ENCODE data around the gene C19orf47. TPM values are rescaled to one million over a fixed set of nuclear protein-coding genes. Genes with fewer than 3 reads are reported as not detected.

The C19orf47 gene
- total RNA-seq, 2 experiments from 2014 or later, result 17.5 to 18.0 TPM

- intact Hi-C loops (cut with micrococcal nuclease), result loop anchor here (10.0 kb wide), 1 partner anchor 308 kb away; no protein-coding TSS in a partner anchor
- H3K4me3 Mint-ChIP-seq, result peak overlapping the region; percentile 98
- DNase-seq, result no peak
- H3K36me3 Mint-ChIP-seq (ENCODE audit: low read depth), result peaks cover 1% of the 10 kb centered on the region
- H3K27me3 Mint-ChIP-seq, result no peaks in the 10 kb centered on the region
- H3K27ac Mint-ChIP-seq, result peak overlapping the region; percentile 85
- ATAC-seq, result no peak
- no peaks in the 10 kb centered on the region for H3K9me3 Mint-ChIP-seq
- ChIA-PET CTCF (interaction anchor here (1.0 kb wide), 1 partner anchor 18 kb away, joined by 3 read pairs; no protein-coding TSS in a partner anchor), POLR2A (interaction anchor here (0.9 kb wide), 1 partner anchor 10 kb away, joined by 3 read pairs; no protein-coding TSS in a partner anchor)
- no peak for TF ChIP-seq CTCF (IDR thresholded peaks at IDR 0.05)
- H3K4me1 Mint-ChIP-seq (ENCODE audit: low read depth), result peaks cover 32% of the 10 kb centered on the region
These were observed 61.2 kb downstream of the C19orf47 start for GRCh38 chr19:40286971-40287421.

GRCh38 chr19:40286235-40286970, 61.8 kb downstream of the C19orf47 start:
- ChIA-PET POLR2A (interaction anchor here (0.6 kb wide), 1 partner anchor 22 kb away, joined by 3 read pairs; no protein-coding TSS in a partner anchor), CTCF (interaction anchor here (1.0 kb wide), 1 partner anchor 19 kb away, joined by 3 read pairs; no protein-coding TSS in a partner anchor)
- Mint-ChIP-seq H3K36me3 (ENCODE audit: low read depth) (peaks cover 1% of the 10 kb centered on the region), H3K4me1 (ENCODE audit: low read depth) (peaks cover 38% of the 10 kb centered on the region), H3K4me3 (peak overlapping the region; percentile 98), H3K27ac (peak overlapping the region; percentile 99), H3K9me3 (no peaks in the 10 kb centered on the region), H3K27me3 (no peaks in the 10 kb centered on the region)
- intact Hi-C loops (cut with micrococcal nuclease), result loop anchor here (10.0 kb wide), 1 partner anchor 308 kb away; no protein-coding TSS in a partner anchor
- ATAC-seq, result no peak
- TF ChIP-seq CTCF (IDR thresholded peaks at IDR 0.05), result no peak
- no peak for DNase-seq

GRCh38 chr19:40285353-40286234, 62.6 kb downstream of the C19orf47 start:
- DNase-seq (peak; percentile 99), ATAC-seq (peak; percentile 84)
- no peak for TF ChIP-seq CTCF (IDR thresholded peaks at IDR 0.05)
- CTCF ChIA-PET, result interaction anchor here (1.5 kb wide), 1 partner anchor 20 kb away, joined by 8 read pairs; no protein-coding TSS in a partner anchor
- Mint-ChIP-seq H3K4me1 (ENCODE audit: low read depth) (peaks cover 43% of the 10 kb centered on the region), H3K27ac (peak overlapping the region; percentile 99), H3K36me3 (ENCODE audit: low read depth) (peaks cover 1% of the 10 kb centered on the region), H3K27me3 (no peaks in the 10 kb centered on the region), H3K4me3 (peak overlapping the region; percentile 98), H3K9me3 (no peaks in the 10 kb centered on the region)
- POLR2A ChIA-PET, result interaction anchor here (0.6 to 2.5 kb wide), 2 partner anchors 10 to 21 kb away, joined by 3 to 13 read pairs; no protein-coding TSS in a partner anchor
- intact Hi-C loops (cut with micrococcal nuclease), result loop anchor here (10.0 kb wide), 1 partner anchor 309 kb away; no protein-coding TSS in a partner anchor

GRCh38 chr19:40284501-40285352, 63.5 kb downstream of the C19orf47 start, which contains the start of gene AKT2:
Gene AKT2 (minus strand): TSS chr19:40285345. CDS start chr19:40265267, 20,078 bp downstream.
- ATAC-seq, result peak; percentile 64
- DNase-seq, result peak; percentile 89
- ChIA-PET POLR2A (interaction anchor here (0.6 to 2.5 kb wide), 5 partner anchors 10 to 210 kb away, joined by 3 to 13 read pairs (median 5); no protein-coding TSS in a partner anchor), CTCF (interaction anchor here (0.8 to 1.5 kb wide), 2 partner anchors 21 to 181 kb away, joined by 3 to 8 read pairs; partner anchors contain the start of gene BLVRB)
- Mint-ChIP-seq H3K4me1 (ENCODE audit: low read depth) (peaks cover 52% of the 10 kb centered on the region), H3K27ac (peak within 1 kb of the TSS; percentile 100), H3K9me3 (no peaks in the 10 kb centered on the region), H3K4me3 (peak within 1 kb of the TSS; percentile 98), H3K36me3 (ENCODE audit: low read depth) (peaks cover 1% of the 10 kb centered on the region), H3K27me3 (no peaks in the 10 kb centered on the region)
- intact Hi-C loops (cut with micrococcal nuclease), result loop anchor here (10.0 kb wide), 1 partner anchor 310 kb away; no protein-coding TSS in a partner anchor
- no peak for TF ChIP-seq CTCF (IDR thresholded peaks at IDR 0.05)
